WI38 (cell line): ENCODE results near the gene HBG2.

Experiments used
- H3K4me3 ChIP-seq: 2 replicates; pipeline ENCODE4 v1.5.1; 2011; ENCODE audit warnings: low read depth, mild to moderate bottlenecking, control low read depth, low read length
- CTCF ChIP-seq: IDR thresholded peaks from 2 replicates; pipeline ENCODE4 v1.5.1; 2012; ENCODE audit warnings: low read depth, mild to moderate bottlenecking, control low read depth, low read length

The HBG2 gene

DNA sequence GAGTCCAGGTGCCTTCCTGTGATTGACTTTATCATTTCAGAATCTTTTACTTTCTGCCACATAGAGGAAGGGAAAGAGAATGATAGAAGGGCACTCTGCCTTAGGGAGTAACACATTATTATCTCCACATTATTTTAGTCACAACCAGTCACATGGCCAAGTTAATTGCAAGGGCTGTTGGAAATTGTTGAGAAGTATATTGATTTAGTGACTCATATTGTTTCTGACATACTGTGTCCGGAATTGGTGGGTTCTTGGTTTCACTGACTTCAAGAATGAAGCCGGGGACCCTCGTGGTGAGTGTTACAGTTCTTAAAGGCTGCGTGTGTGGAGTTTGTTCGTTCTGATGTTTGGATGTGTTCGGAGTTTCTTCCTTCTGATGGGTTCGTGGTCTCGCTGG is 38.4 kb upstream of the HBG2 start:
- TF ChIP-seq CTCF: no peak
- no peak overlapping the region for H3K4me3 ChIP-seq

- H3K4me3 ChIP-seq: no peak overlapping the region
- TF ChIP-seq CTCF: peak; percentile 55; the same call in 1 of the 2 replicates
Observed at GRCh38 chr11:5291207-5291838, 36.7 kb upstream of the HBG2 start.

DNA sequence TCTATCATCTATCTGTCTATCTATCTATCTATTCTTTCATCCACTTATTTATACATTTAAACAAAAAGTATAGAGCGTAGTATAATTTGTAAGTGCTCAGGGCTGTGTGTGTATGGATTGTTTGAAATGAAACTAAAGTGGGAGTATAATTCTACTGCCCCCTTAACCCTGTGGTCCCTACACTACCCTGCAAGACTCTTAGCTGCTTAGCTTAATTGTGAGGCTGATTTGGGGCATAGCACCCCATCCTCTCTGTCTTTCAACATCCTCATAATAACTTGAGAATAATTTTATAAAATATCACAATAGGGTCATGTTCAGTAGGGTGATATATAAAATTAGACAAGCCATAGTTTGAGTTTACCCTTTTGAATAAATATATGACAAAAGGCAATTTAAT is 35.5 kb upstream of the HBG2 start:
- TF ChIP-seq CTCF: no peak
- H3K4me3 ChIP-seq: no peak overlapping the region

GRCh38 chr11:5289696-5290095 is 35.1 kb upstream of the HBG2 start:
- no peak for TF ChIP-seq CTCF
- no peak overlapping the region for H3K4me3 ChIP-seq

GRCh38 chr11:5288906-5289550 is 34.4 kb upstream of the HBG2 start:
- no peak for TF ChIP-seq CTCF
- no peak overlapping the region for H3K4me3 ChIP-seq

DNA sequence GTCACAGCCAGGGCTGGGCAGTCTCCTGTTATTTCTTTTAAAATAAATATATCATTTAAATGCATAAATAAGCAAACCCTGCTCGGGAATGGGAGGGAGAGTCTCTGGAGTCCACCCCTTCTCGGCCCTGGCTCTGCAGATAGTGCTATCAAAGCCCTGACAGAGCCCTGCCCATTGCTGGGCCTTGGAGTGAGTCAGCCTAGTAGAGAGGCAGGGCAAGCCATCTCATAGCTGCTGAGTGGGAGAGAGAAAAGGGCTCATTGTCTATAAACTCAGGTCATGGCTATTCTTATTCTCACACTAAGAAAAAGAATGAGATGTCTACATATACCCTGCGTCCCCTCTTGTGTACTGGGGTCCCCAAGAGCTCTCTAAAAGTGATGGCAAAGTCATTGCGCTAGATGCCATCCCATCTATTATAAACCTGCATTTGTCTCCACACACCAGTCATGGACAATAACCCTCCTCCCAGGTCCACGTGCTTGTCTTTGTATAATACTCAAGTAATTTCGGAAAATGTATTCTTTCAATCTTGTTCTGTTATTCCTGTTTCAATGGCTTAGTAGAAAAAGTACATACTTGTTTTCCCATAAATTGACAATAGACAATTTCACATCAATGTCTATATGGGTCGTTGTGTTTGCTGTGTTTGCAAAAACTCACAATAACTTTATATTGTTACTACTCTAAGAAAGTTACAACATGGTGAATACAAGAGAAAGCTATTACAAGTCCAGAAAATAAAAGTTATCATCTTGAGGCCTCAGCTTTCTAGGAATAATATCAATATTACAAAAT is 33.7 kb upstream of the HBG2 start:
- no peak overlapping the region for H3K4me3 ChIP-seq
- TF ChIP-seq CTCF: no peak

- no peak for TF ChIP-seq CTCF
- no peak overlapping the region for H3K4me3 ChIP-seq
Observed at GRCh38 chr11:5286901-5287300, 32.3 kb upstream of the HBG2 start.
